Measurements from ENCODE around the gene WNT3.

Gene WNT3

DNA sequence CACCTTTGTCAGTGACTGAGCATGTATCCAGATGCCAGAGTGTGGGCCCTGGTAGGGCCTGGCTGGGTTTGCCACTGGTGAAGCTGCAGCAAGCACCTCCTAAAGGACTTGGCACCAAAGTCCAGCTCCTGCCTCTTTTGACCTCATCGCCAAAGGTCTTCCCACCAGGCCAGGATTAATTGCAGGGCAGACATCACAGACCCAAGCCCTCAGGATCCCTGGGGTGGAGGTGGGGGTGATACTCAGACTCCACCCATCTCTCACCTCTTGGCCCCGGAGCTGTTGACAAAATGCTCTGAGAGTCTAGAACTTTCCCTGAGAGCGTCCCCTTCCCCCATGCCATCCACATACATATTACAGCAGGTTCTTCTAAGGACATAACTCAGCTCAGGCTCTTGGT, 4.6 kb downstream of the WNT3 start:
- TF ChIP-seq, protein P1, sequence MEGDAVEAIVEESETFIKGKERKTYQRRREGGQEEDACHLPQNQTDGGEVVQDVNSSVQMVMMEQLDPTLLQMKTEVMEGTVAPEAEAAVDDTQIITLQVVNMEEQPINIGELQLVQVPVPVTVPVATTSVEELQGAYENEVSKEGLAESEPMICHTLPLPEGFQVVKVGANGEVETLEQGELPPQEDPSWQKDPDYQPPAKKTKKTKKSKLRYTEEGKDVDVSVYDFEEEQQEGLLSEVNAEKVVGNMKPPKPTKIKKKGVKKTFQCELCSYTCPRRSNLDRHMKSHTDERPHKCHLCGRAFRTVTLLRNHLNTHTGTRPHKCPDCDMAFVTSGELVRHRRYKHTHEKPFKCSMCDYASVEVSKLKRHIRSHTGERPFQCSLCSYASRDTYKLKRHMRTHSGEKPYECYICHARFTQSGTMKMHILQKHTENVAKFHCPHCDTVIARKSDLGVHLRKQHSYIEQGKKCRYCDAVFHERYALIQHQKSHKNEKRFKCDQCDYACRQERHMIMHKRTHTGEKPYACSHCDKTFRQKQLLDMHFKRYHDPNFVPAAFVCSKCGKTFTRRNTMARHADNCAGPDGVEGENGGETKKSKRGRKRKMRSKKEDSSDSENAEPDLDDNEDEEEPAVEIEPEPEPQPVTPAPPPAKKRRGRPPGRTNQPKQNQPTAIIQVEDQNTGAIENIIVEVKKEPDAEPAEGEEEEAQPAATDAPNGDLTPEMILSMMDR (IDR thresholded peaks at IDR 0.05) = no peak
- H3K4me3 ChIP-seq = no peak overlapping the region
- no peak for DNase-seq (ENCODE audit: low spot score)
- H3K27ac ChIP-seq = no peak overlapping the region

DNA sequence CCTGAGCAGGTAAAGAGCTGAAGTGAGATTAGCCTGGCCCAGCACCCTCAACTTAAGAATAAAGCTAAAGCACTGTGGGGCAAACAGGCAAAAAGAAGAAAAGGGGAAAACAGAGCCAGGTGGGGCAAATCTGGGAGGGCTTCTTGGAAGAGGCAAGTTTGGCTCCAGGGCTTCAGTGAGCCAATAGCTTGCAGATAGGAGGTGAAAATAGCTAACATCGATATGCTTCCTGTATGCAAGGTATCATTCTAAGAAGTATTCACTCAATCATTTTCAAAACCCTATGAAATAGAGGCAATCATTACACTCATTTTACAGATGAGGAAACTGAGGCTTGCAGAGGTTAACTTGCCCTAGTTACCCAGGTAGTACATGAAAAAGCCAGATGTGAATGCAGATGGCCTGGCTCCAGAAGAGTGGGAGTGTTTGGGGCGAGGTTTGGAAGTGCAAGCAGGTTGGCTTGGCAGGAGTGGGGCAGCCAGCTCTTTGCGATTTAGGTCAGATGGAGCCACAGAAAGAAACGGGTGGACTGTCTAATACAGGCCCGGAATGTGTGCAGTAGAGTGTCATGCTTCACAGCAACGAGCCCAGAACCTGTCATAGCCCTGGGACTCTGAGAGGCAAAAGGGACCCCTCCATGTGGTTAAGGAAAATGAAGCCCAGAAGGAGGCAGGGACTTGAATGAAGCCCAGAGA, 5.7 kb downstream of the WNT3 start:
- Histone ChIP-seq H3K4me3 (no peak overlapping the region), H3K27ac (no peak overlapping the region)
- TF ChIP-seq, protein P1 (IDR thresholded peaks at IDR 0.05) = no peak
- DNase-seq (ENCODE audit: low spot score) = no peak

DNA sequence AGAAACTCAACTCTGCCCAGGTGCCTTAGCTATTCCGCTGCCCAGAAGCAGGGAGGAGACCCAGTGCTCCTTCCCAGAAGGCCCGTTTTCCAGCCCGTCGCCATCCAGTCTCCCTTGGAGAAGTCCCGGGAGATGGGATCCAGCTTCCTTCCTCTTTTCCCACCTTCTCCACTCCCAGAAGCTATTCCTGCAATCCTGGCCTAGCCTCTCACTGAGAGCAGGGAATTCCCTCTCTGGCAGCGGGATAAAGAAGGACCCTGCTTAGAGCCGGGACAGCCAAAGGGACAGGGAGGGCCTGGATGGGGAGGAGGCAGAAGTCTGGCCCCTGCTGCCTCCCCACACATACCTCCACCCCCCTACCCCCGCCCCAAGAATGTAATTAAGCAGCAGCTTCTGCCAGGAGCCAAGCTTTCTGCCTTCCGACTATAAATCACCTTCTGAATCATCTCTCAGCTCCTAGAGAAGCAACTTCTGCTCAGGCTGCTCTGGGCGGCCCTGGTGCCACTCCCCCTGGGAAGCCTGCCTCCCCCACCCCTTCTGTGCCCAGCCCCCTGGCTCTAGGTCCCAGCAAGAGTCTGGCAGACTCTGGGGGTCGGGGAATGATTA, 6.4 kb downstream of the WNT3 start:
- Histone ChIP-seq H3K27ac (no peak overlapping the region), H3K4me3 (no peak overlapping the region)
- no peak for DNase-seq (ENCODE audit: low spot score)
- TF ChIP-seq, protein P1 (IDR thresholded peaks at IDR 0.05) = no peak

DNA sequence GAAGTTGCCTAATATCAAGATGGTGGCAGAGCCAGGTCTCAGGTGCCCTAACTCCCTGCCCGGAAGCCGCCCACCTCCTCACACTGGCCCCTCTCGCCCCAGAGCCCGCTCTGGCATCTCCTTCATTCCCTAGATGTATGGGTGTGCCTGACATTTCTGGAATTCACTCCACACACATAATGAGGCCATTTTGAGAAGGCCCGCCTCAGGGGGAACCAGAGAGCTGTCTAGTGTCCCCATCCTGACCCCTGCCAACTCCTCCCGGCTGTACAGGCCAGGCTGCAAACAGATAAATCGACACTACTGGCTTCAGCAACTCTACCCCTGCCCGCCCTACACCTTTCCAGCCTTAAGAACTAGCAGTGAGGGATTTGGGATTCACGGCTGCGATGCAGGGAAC, 7.7 kb downstream of the WNT3 start:
- H3K27ac ChIP-seq = no peak overlapping the region
- no peak for DNase-seq (ENCODE audit: low spot score)
- no peak overlapping the region for H3K4me3 ChIP-seq
- TF ChIP-seq, protein P1 (IDR thresholded peaks at IDR 0.05) = no peak

DNA sequence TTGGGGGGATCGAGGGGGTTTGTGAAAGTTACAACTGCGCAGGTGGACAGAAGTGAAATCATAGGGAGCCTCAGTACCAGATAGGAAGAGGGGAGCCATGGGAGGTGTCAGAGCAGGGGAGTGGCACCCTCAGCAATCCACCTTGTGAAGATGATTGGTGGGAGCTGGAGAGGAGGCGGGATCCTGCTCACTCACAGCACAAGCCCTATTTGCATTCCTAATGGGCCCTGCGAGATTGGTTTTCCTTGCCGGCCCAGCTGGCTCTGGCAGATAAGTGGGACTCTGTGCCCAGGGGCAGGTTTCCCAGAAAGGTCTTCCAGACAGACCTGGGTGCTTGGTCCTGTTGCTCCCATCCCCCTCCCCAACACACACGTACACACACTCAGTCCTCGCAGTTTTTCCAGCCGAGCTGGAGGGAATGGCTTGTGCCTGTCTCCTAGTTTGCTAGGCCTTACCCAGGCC, 9.4 kb downstream of the WNT3 start:
- DNase-seq (ENCODE audit: low spot score) = no peak
- no peak overlapping the region for H3K27ac ChIP-seq
- TF ChIP-seq, protein P1 (IDR thresholded peaks at IDR 0.05) = no peak
- no peak overlapping the region for H3K4me3 ChIP-seq

DNA sequence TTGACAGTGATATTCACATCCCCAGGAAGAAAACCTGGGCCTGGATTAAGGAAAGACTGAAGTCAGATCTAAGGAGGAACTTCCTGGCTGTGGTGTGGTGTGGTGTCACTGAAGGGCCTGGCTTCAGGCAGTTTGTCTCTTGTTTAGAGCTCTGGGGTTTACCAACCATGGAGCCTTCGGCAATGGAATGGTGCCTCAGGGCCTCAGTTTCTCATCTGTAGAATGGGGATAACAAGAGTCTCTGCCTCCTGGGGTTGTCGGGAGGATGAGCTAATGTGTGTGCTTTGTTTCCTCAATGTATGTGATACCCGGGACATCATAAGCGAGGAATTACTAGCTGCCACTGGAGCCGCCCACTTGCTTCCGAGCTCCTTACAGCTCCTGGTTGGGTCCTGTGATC, 12.7 kb downstream of the WNT3 start:
- no peak for DNase-seq (ENCODE audit: low spot score)
- no peak overlapping the region for H3K4me3 ChIP-seq
- TF ChIP-seq, protein P1 (IDR thresholded peaks at IDR 0.05) = no peak
- no peak overlapping the region for H3K27ac ChIP-seq

DNA sequence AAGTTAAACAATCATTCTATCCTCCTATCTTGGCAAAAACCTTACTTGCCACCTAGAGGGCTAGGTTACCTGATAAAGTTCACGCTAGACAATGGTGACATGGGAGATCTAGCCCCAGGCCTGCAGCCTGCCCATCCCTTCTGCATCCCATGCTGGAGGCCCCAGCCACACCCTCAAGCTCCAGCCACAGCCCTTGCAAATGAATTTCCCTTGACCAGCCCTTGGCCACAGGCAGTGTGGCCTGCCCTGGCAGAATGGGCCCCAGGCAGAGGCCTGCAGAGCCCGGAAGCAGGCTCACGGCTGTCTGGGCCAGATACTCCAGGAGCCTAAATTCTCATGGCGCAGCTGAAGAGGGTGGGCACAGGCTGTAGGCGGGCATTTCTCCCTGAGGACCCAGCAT, 14.9 kb downstream of the WNT3 start:
- no peak overlapping the region for H3K4me3 ChIP-seq
- no peak for DNase-seq (ENCODE audit: low spot score)
- H3K27ac ChIP-seq = no peak overlapping the region
- TF ChIP-seq, protein P1 (IDR thresholded peaks at IDR 0.05) = no peak
